Glomerular visceral epithelial cell (primary cell): ENCODE measurements around the gene NR4A3.
"Not testable (repeated sequence)": the region's sequence is repeated elsewhere in the genome, so short reads cannot be mapped to it uniquely, and the experiment has no call there.

Experiments
- DNase-seq: peaks from one replicate; pipeline ENCODE4 v3.0.0-alpha.2; 2016; ENCODE audit errors: extremely low spot score

Gene NR4A3

GRCh38 chr9:99833735-99834134 lies 12.1 kb downstream of the NR4A3 start:
- no peak for DNase-seq

DNA sequence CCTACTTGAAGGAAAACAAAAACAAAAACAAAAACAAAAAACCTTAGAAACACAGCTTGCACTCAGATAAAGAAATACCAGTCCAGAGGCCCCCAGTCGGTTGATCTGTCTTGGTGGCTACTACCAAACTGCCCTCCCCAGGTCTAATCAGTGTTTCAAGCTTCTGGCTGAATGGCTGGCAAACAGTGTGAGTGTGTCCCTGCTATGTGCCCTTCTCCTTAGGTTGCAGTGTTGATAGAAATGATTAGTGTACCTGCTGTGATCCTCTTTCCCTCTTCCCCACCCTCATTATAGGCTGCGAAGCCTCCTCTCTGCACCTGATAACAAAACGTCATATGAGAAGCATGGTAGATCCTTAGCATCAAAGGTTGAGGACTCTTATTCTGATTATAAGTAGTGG lies 12.8 kb downstream of the NR4A3 start:
- no peak for DNase-seq

DNA sequence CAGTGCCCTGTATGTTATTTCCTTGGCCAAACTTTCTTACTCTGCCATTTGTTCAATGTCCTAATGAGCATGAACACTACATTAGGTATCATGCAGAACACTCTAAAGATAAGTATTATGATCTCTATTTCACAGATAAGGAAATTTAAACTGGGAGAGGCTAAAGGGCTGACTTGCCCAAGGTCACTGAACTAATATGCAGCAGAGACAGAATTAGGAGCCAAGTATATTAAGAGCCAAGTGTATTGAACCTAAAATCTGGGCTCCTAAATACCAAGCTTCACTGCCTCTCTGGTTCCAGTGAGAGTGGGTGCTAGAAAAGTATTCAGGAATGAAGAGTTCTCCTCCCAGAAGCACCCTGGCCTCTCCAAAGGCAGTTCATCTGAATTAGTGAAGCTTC lies 13.5 kb downstream of the NR4A3 start:
- DNase-seq: no peak

GRCh38 chr9:99835581-99835980 lies 13.9 kb downstream of the NR4A3 start:
- DNase-seq: no peak

DNA sequence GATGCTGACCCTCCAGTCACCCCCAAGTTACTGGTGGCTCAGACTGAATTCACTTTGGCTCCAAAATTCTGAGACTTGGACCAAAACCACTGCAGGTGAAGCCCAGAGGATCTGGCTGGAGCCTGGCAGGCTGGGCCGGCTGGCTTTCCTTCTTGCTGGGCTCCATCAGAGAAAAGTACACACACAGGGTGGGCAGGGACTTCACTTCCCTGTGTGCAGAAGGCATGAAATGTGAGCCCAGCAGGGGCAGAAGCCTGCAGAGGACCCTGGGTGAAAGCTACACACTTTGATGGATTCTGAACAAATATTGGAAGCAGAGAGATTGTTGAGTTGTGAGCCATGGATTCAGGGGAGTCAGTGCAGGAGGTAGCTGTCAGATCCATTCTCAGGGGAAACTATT lies 18.4 kb downstream of the NR4A3 start:
- no peak for DNase-seq

DNA sequence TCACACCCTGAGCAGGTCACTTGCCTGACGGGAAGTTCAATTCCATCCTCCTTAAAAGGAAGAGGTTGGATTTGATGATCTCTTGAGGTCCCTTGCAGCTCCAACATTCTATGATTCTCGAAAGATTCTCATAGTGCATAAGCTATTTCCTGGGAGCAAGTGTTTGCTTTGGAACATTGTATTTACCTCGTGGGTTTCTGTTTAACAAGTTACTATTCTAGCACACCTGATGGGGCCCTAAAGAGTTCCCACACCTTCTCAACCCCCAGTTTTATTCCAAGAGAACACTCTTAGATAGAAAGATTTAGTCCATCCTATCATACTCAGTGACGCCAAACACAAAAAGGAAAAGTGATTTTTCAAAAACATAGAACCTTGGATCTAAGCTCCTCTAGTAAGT lies 23.4 kb downstream of the NR4A3 start:
- DNase-seq: no peak

DNA sequence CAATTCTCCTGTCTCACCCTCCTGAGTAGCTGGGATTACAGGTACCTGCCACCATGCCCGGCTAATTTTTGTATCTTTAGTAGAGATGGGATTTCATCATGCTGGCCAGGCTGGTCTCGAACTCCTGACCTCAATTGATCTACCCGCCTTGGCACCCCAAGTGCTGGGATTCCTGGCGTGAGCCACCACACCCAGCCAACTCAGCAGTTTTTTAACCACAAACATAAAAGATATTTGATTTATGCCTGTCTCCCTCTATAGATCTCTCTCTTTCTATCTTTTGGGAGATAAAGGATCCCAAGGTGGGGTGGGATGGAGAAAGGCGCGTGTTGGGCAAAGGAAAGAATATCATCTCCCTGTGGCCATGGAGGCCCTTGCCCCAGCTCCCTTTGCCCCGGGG lies 26.8 kb downstream of the NR4A3 start:
- no peak for DNase-seq

- no peak for DNase-seq
These were observed 29.2 kb downstream of the NR4A3 start for GRCh38 chr9:99850736-99851499.

DNA sequence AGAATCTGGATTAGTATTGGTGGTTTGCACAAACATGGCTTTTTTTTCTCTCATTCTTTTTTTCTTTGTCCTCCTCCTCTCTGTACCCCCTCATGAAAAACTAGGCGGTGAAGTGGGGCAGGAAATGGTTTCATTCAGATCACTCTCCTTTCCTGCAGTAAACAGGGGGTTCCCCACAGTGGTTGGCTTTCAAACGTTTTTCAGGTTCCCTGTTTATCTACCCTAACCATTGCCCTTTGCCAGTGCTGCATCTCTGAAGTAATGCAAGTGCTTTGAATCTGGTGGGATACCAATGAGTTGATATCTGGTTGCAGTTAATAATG lies 29.8 kb downstream of the NR4A3 start:
- no peak for DNase-seq

- DNase-seq: no peak
These were observed 30.9 kb downstream of the NR4A3 start for GRCh38 chr9:99852617-99853016.

- DNase-seq: no peak
These were observed 33.9 kb downstream of the NR4A3 start for GRCh38 chr9:99855467-99856176.

DNA sequence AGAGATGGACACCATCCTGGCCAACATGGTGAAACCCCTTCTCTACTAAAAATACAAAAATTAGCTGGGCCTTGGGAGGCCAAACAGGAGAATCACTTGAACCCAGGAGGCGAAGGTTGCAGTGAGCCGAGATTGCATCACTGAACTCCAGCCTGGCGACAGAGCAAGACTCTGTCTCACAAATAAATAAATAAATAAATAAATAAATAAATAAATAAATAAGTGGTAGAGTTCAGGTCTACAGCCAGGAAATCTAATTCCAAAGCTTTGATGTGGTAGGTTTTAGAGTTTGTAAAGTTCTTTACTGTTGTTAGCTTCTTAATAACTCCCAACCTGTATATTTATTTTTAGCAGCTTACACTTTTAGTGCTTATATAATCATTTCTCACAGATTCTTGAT lies 35.9 kb downstream of the NR4A3 start:
- not testable (repeated sequence) for DNase-seq

GRCh38 chr9:99858087-99858486 lies 36.4 kb downstream of the NR4A3 start:
- no peak for DNase-seq

DNA sequence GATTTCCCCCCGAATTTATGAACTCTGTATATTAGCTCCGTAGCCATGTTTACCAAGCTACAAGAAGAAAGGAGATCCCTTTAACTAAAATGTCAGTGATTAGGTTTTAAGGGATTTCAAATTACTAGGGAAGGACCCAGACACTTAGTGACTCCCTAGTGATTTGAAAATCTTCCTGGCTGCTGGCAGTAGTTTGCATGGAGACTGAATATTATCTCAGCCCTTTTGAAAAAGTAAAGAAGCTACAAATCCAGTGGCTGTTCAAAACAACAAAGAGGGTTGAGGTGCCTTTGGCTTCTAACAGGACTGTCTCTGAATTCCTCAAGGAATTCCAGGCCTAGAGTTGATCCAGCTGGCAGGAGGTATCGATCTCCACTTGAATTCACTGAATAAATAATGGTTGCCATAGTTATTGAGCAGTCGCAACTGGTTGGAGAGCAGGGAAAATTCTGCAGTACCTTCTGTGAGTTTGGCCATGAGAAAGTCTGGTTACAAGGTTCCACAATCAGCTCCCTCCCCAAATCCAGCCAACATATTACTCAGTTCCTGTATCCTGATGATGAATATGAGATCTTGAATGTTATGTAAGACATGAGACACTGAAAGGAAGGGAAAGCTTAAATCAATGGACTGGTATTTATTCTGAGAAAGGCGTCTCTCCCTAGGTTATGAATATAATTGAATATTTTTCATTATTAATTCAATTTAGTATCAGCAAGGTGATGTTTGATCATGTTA lies 37.7 kb downstream of the NR4A3 start:
- no peak for DNase-seq

GRCh38 chr9:99860266-99860665 lies 38.6 kb downstream of the NR4A3 start:
- DNase-seq: no peak

DNA sequence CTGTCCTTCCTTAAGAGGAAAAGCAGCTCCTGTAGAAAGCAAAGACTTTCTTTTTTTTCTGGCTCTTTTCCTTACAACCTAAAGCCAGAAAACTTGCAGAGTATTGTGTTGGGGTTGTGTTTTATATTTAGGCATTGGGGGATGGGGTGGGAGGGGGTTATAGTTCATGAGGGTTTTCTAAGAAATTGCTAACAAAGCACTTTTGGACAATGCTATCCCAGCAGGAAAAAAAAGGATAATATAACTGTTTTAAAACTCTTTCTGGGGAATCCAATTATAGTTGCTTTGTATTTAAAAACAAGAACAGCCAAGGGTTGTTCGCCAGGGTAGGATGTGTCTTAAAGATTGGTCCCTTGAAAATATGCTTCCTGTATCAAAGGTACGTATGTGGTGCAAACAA lies 42.3 kb downstream of the NR4A3 start:
- no peak for DNase-seq

- no peak for DNase-seq
These were observed 44.7 kb downstream of the NR4A3 start for GRCh38 chr9:99866398-99866797.

- DNase-seq: no peak
These were observed 45.9 kb downstream of the NR4A3 start for GRCh38 chr9:99867536-99867935.

DNA sequence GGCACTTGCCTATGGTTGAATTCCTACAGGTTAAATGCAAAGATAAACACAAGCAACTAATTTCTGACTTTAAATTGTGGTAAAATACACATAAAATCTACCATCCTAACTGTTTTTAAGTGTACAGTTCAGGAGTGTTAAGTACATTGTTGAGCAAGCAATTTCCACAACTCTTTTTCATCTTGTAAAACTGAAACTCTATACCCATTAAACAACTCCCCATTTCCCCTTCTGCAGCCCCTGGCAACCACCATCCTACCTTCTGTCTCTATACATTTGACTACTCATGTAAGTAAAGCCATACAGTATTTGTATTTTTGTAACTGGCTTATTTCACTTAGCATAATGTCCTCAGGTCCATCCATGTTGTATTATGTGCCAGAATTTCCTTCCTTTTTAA lies 46.3 kb downstream of the NR4A3 start:
- DNase-seq: no peak

DNA sequence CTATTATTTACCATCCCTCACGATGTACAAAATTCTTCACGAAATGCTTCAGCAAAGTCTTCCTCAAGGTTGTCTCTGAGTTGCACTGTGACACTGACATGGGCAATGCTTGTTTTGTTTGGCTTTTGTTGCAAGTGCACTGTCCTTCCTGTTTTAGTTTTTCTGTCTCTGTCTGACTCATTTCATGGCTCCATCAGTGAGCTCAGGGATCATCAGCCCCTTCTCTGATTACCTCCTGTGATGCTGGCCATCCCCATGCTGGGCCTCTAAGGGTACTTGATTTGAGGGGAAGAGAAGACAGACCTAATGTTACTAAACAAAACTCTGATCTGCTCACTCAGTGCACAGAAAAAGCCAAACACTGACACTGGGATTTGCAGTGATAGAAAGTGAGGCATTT lies 47.2 kb downstream of the NR4A3 start:
- no peak for DNase-seq

GRCh38 chr9:99870126-99870525 lies 48.4 kb downstream of the NR4A3 start:
- no peak for DNase-seq

DNA sequence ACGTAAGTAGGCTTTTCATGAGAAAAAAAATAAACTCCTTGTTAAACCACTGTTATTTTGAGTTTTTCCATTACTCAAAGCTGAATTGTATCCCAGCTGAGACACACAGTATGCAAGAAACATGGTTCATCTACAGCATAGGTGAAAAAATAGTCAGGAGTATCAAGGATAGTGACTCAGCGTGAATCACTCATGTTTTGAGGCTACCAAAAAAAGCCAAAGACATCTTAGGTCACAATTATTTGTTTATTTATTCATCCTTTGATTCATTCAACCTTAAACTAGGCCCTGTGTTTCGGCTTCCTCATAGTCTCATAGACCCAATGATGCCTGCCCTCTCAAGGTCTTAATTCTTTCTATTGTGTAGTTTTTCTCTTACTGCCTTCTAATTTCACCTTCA lies 51.8 kb downstream of the NR4A3 start:
- peak; percentile 11 for DNase-seq
